Measurements from ENCODE around the gene DEPDC5. TPM values are rescaled to one million over a fixed set of nuclear protein-coding genes. Genes with fewer than 3 reads are reported as not detected.

Gene DEPDC5
- total and polyA plus RNA-seq, 2 donors (not counting 1 experiment from before 2014, with no cell fraction given): 35.5 to 124 TPM

DNA sequence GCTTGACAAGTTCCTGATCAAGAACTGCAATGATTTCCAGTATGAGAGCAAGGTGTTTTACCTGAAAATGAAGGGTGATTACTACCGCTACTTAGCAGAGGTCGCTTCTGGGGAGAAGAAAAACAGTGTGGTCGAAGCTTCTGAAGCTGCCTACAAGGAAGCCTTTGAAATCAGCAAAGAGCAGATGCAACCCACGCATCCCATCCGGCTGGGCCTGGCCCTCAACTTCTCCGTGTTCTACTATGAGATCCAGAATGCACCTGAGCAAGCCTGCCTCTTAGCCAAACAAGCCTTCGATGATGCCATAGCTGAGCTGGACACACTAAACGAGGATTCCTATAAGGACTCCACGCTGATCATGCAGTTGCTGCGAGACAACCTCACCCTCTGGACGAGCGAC lies 202.5 kb downstream of the DEPDC5 start:
- CTCF ChIA-PET: interaction anchor here (2.3 kb wide), 1 partner anchor 14 kb away, joined by 14 read pairs; no protein-coding TSS in a partner anchor
- intact Hi-C loops (cut with micrococcal nuclease): no loop called here
- no peak for TF ChIP-seq EZH2 (IDR thresholded peaks at IDR 0.05; ENCODE audit: borderline replicate concordance, insufficient read depth, low read depth, low read length, poor library complexity, severe bottlenecking)
- TF ChIP-seq, protein P1, sequence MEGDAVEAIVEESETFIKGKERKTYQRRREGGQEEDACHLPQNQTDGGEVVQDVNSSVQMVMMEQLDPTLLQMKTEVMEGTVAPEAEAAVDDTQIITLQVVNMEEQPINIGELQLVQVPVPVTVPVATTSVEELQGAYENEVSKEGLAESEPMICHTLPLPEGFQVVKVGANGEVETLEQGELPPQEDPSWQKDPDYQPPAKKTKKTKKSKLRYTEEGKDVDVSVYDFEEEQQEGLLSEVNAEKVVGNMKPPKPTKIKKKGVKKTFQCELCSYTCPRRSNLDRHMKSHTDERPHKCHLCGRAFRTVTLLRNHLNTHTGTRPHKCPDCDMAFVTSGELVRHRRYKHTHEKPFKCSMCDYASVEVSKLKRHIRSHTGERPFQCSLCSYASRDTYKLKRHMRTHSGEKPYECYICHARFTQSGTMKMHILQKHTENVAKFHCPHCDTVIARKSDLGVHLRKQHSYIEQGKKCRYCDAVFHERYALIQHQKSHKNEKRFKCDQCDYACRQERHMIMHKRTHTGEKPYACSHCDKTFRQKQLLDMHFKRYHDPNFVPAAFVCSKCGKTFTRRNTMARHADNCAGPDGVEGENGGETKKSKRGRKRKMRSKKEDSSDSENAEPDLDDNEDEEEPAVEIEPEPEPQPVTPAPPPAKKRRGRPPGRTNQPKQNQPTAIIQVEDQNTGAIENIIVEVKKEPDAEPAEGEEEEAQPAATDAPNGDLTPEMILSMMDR (IDR thresholded peaks at IDR 0.05): no peak
- Histone ChIP-seq H3K4me1 (ENCODE audit: control insufficient read depth in 2 of 2, insufficient read depth in 2 of 2, low read length in 2 of 2) (no peaks in the 10 kb centered on the region), H3K36me3 (replicated peaks in 1 of 2; ENCODE audit: control extremely low read depth in 1 of 2, control insufficient read depth in 1 of 2, extremely low read depth in 1 of 2, insufficient read depth in 2 of 2, low read length in 1 of 2) (peaks cover 2 to 37% of the 10 kb centered on the region in 2 experiments), H2AFZ (ENCODE audit: insufficient read depth, low read depth, low read length, poor library complexity, severe bottlenecking) (no peak overlapping the region), H3K79me2 (ENCODE audit: control insufficient read depth, insufficient read depth, low read length) (peaks cover 43% of the 10 kb centered on the region), H3K9ac (ENCODE audit: low read length) (no peak overlapping the region), H3K4me3 (ENCODE audit: control extremely low read depth in 1 of 5, extremely low read depth in 1 of 5, insufficient read depth in 1 of 5, low read depth in 2 of 5, low read length in 4 of 5) (no peak overlapping the region), H3K27ac (ENCODE audit: low read length in 2 of 2) (no peak overlapping the region), H3K4me2 (replicated peaks; ENCODE audit: low read depth, low read length, poor library complexity, severe bottlenecking) (no peak overlapping the region), H3K27me3 (replicated peaks in 1 of 4; ENCODE audit: control extremely low read depth in 1 of 4, control insufficient read depth in 3 of 4, insufficient read depth in 4 of 4, low read length in 3 of 4) (no peaks in the 10 kb centered on the region), H3K9me3 (ENCODE audit: control extremely low read depth in 1 of 3, control insufficient read depth in 2 of 3, insufficient read depth in 1 of 3, low read length in 2 of 3) (no peaks in the 10 kb centered on the region), H4K20me1 (ENCODE audit: control insufficient read depth, insufficient read depth, low read length, poor library complexity, severe bottlenecking) (peaks cover 19% of the 10 kb centered on the region)
- H3K4me3 Mint-ChIP-seq: no peak overlapping the region
- WGBS (ENCODE audit: insufficient coverage): 97% methylated on average over 12 of the region's 12 CpGs
- DNase-seq: no peak
- peaks cover 23% of the 10 kb centered on the region for H3K4me1 Mint-ChIP-seq
- POLR2A ChIA-PET: interaction anchor here (0.5 kb wide), 1 partner anchor 37 kb away, joined by 4 read pairs; no protein-coding TSS in a partner anchor
- ATAC-seq (ENCODE audit: low read depth): no peak
- no peaks in the 10 kb centered on the region for H3K9me3 Mint-ChIP-seq (ENCODE audit: insufficient read depth)
- no peak overlapping the region for H3K27ac Mint-ChIP-seq
- H3K27me3 Mint-ChIP-seq: no peaks in the 10 kb centered on the region

Small RNA genes lying within 50 kb of the gene (small RNA-seq; reads per million reads assigned to genes)
- not detected for gene RN7SL20P (ENCODE audit: insufficient read length, low read depth, low replicate concordance)

Other genes with a start within 250 kb of the DEPDC5 start
- gene PISD, start 91.8 kb upstream of the DEPDC5 start, total RNA-seq: 52.5 and 57.2 TPM in 2 replicates
- 29.8 and 35.6 TPM in 2 replicates for gene PISD, start 91.8 kb upstream of the DEPDC5 start, polyA plus RNA-seq
- gene PRR14L, start 3.9 kb upstream of the DEPDC5 start, total RNA-seq: 69.6 and 78.5 TPM in 2 replicates
- gene PRR14L, start 3.9 kb upstream of the DEPDC5 start, polyA plus RNA-seq: 8.5 and 10.8 TPM in 2 replicates
- 46.6 and 51.1 TPM in 2 replicates for gene YWHAH, start 190.5 kb downstream of the DEPDC5 start, total RNA-seq
- 32.6 and 75.0 TPM in 2 replicates for gene YWHAH, start 190.5 kb downstream of the DEPDC5 start, polyA plus RNA-seq

Measured in B cell (primary cell).